Endothelial cell of umbilical vein (primary cell): ENCODE data around the gene PRPF19. TPM values are rescaled to one million over a fixed set of nuclear protein-coding genes. Genes with fewer than 3 reads are reported as not detected.

Experiments used
- BruUV-seq: library from RNA; stranded (reverse); fragments of 400-500 nt; replicated peaks from 2 replicates; lab custom pipeline; 2021; lab: Mats Ljungman, UMichigan
- CTCF ChIA-PET: fragments of 300-600, 350-600 bp; sonication (Branson Sonifier 250); formaldehyde crosslinking; loops from one replicate; lab custom pipeline; 2021; ENCODE audit warnings: antibody characterized with exemption, inconsistent platforms; lab: Charles Lee
- POLR2A ChIA-PET: fragments of 300-600, 350-600 bp; sonication (Branson Sonifier 250); formaldehyde crosslinking; loops from one replicate; lab custom pipeline; 2021; ENCODE audit warnings: antibody characterized with exemption, inconsistent platforms; lab: Charles Lee
- DNase-seq: peaks from one replicate; pipeline ENCODE4 v3.0.0-alpha.2; 2011; ENCODE audit warnings: low read depth, low spot score
- FAIRE-seq: peaks from 2 replicates; lab custom pipeline; 2011; peaks lifted over from hg19 to GRCh38; lab: Jason Lieb, UNC
- H2AFZ ChIP-seq: 2 replicates; pipeline ENCODE4 v1.6.0; 2012; ENCODE audit warnings: low read depth, low read length, control low read depth, inconsistent platforms
- H3K27ac ChIP-seq: 2 replicates; pipeline ENCODE4 v1.5.1; 2011; ENCODE audit warnings: low read depth, mild to moderate bottlenecking, control low read depth, low read length, moderate library complexity; ENCODE audit not compliant: insufficient read depth
- H3K27me3 ChIP-seq, 2 experiments: 2 replicates each; pipeline versions ENCODE4 v1.6.0 to v1.6.1; 2011; ENCODE audit warnings: low read length in 2 of 2, mixed read lengths in 1 of 2; ENCODE audit not compliant: control insufficient read depth in 2 of 2, insufficient read depth in 2 of 2
- H3K36me3 ChIP-seq, 2 experiments: 2 replicates in 1 of 2; 3 replicates in 1 of 2; pipeline ENCODE4 v1.5.1; 2011; ENCODE audit warnings: low read length in 2 of 2, mild to moderate bottlenecking in 1 of 2, moderate library complexity in 1 of 2; ENCODE audit not compliant: control insufficient read depth in 2 of 2, insufficient read depth in 2 of 2; ENCODE audit errors: extremely low read depth in 1 of 2
- H3K4me1 ChIP-seq: 3 replicates; pipeline ENCODE4 v1.5.1; 2011; ENCODE audit warnings: mild to moderate bottlenecking, low read length; ENCODE audit not compliant: control insufficient read depth, insufficient read depth; ENCODE audit errors: extremely low read depth
- H3K4me2 ChIP-seq: 2 replicates; pipeline ENCODE4 v1.6.1; 2011; ENCODE audit warnings: low read length, control low read depth, mixed read lengths; ENCODE audit not compliant: insufficient read depth
- H3K4me3 ChIP-seq, 3 experiments: fragments of 200-600 bp in 1 of 3; sonication (generic), shearing (Covaris generic) in 1 of 3; replicated peaks in 1 of 3; 2 replicates each; pipeline ENCODE4 v1.5.1; 2011 to 2016; ENCODE audit warnings: control low read depth in 3 of 3, low read length in 3 of 3, mild to moderate bottlenecking in 2 of 3, inconsistent platforms in 1 of 3, low read depth in 1 of 3, moderate library complexity in 1 of 3; ENCODE audit not compliant: insufficient read depth in 1 of 3
- H3K79me2 ChIP-seq: 2 replicates; pipeline ENCODE4 v1.6.0; 2012; ENCODE audit warnings: low read length, inconsistent platforms; ENCODE audit not compliant: control insufficient read depth, insufficient read depth
- H3K9ac ChIP-seq: replicated peaks from 2 replicates; pipeline ENCODE3; 2011; ENCODE audit warnings: low read length, control low read depth; ENCODE audit not compliant: insufficient read depth; ENCODE audit errors: extremely low read depth
- H3K9me1 ChIP-seq: replicated peaks from 3 replicates; pipeline ENCODE4 v1.6.0; 2011; ENCODE audit warnings: mild to moderate bottlenecking, low read length; ENCODE audit not compliant: control insufficient read depth, insufficient read depth; ENCODE audit errors: extremely low read depth
- H3K9me3 ChIP-seq: replicated peaks from 2 replicates; pipeline ENCODE4 v1.5.1; 2012; ENCODE audit warnings: low read length, inconsistent platforms; ENCODE audit not compliant: control insufficient read depth, insufficient read depth
- H4K20me1 ChIP-seq: replicated peaks from 2 replicates; pipeline ENCODE3; 2011; ENCODE audit warnings: mild to moderate bottlenecking, low read length; ENCODE audit not compliant: control insufficient read depth, insufficient read depth; ENCODE audit errors: extremely low read depth
- EZH2 ChIP-seq: IDR thresholded peaks from 2 replicates; pipeline ENCODE4 v1.6.1; 2012; ENCODE audit warnings: borderline replicate concordance, low read depth, mild to moderate bottlenecking, moderate library complexity, low read length, inconsistent platforms; ENCODE audit not compliant: severe bottlenecking
- GATA2 ChIP-seq: IDR thresholded peaks from 2 replicates; pipeline ENCODE4 v1.7.0; 2011; ENCODE audit warnings: low read depth, mild to moderate bottlenecking, moderate library complexity, mixed read lengths, low read length; ENCODE audit not compliant: insufficient read length, insufficient read depth
- MAX ChIP-seq: IDR thresholded peaks from 2 replicates; pipeline ENCODE4 v1.6.1; 2011; ENCODE audit not compliant: insufficient read depth, insufficient read length
- dilution Hi-C: fragments of 300-500 bp; cut with MboI; formaldehyde crosslinking; loops from one replicate; pipeline ENCODE4 v1.15.0; 2019; ENCODE audit warnings: low sequenced_read_pairs; ENCODE audit not compliant: extremely low pct_ligation_motif_present
- intact Hi-C: fragments of 100-400 bp; cut with micrococcal nuclease; formaldehyde crosslinking; loops from one replicate; pipeline ENCODE4 v1.10.0; 2022
- polyA plus RNA-seq, 4 experiments: library from polyadenylated mRNA; depleted of rRNA in 3 of 4; stranded (reverse) in 3 of 4; unstranded in 1 of 4; fragments of >200 nt; gene quantifications; 2 replicates each; pipeline versions ENCODE4 v1.2.1 to v1.2.3, GENCODE V29; 2011 to 2012; ENCODE audit warnings: missing spikeins in 1 of 4
- total RNA-seq: library from RNA; stranded (reverse); gene quantifications from 2 replicates; pipeline ENCODE4 v1.2.3, GENCODE V29; 2021
- TF ChIP-seq, protein P1 (sequence below), 2 donors: IDR thresholded peaks; 1 replicate in 1 of 2; 2 replicates in 1 of 2; pipeline ENCODE4 v1.5.1; 2011; ENCODE audit warnings: low read length in 2 of 2, mild to moderate bottlenecking in 2 of 2, moderate library complexity in 2 of 2, control low read depth in 1 of 2, inconsistent platforms in 1 of 2, low read depth in 1 of 2; ENCODE audit not compliant: insufficient read depth in 1 of 2; ENCODE audit errors: extremely low read depth in 1 of 2

The PRPF19 gene
- total and polyA plus RNA-seq, 2 donors (not counting 3 experiments of a cell fraction or from before 2014, with no cell fraction given): 97.1 to 126 TPM

DNA sequence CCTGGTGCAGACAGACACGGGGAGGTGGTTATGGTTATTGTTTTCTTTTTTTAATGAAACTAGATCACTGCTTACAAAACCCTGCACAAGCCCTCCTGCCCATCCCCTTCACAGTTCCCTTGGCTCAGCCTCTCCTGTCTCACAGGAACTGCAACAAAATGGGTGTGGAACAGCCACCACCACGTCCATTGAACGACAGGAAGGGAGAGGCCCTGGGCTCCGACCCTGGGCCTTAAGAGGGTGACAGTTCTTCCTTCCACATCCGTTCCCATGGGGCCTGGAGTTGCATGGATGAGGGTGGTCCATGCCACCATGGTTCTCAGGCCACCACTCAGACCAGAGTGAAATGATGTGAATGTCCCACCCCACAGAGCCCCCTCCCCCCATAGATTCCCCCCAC is 15.7 kb downstream of the PRPF19 start:
- FAIRE-seq (no peak), DNase-seq (no peak)
- H3K27me3 ChIP-seq: no peaks in the 10 kb centered on the region
- ChIA-PET POLR2A (no interaction called here), CTCF (interaction anchor here (0.9 to 9.3 kb wide), 6 partner anchors 10 to 115 kb away, joined by 3 to 607 read pairs (median 4); partner anchors contain the start of gene TMEM109)
- peaks cover 20% of the 10 kb centered on the region for H3K4me1 ChIP-seq
- intact Hi-C loops (no loop called here), dilution Hi-C loops (no loop called here)
- H3K9ac ChIP-seq: no peak overlapping the region
- H4K20me1 ChIP-seq: no peaks in the 10 kb centered on the region
- no peak overlapping the region for H3K4me3 ChIP-seq
- H3K79me2 ChIP-seq: no peaks in the 10 kb centered on the region
- H3K27ac ChIP-seq: no peak overlapping the region
- H2AFZ ChIP-seq: no peak overlapping the region
- no peaks in the 10 kb centered on the region for H3K9me1 ChIP-seq
- H3K36me3 ChIP-seq: peaks cover 5 to 9% of the 10 kb centered on the region in 2 experiments
- BruUV-seq: no TSS peak
- H3K9me3 ChIP-seq: no peaks in the 10 kb centered on the region
- H3K4me2 ChIP-seq: no peak overlapping the region
- no peak for TF ChIP-seq GATA2
- TF ChIP-seq MAX: no peak
- TF ChIP-seq, protein P1, sequence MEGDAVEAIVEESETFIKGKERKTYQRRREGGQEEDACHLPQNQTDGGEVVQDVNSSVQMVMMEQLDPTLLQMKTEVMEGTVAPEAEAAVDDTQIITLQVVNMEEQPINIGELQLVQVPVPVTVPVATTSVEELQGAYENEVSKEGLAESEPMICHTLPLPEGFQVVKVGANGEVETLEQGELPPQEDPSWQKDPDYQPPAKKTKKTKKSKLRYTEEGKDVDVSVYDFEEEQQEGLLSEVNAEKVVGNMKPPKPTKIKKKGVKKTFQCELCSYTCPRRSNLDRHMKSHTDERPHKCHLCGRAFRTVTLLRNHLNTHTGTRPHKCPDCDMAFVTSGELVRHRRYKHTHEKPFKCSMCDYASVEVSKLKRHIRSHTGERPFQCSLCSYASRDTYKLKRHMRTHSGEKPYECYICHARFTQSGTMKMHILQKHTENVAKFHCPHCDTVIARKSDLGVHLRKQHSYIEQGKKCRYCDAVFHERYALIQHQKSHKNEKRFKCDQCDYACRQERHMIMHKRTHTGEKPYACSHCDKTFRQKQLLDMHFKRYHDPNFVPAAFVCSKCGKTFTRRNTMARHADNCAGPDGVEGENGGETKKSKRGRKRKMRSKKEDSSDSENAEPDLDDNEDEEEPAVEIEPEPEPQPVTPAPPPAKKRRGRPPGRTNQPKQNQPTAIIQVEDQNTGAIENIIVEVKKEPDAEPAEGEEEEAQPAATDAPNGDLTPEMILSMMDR (IDR thresholded peaks at IDR 0.05; ENCODE audit: extremely low read depth in 1 of 2, insufficient read depth in 1 of 2, low read depth in 1 of 2, low read length in 2 of 2): no peak
- no peak for TF ChIP-seq EZH2
